GM21367 (cell line): ENCODE data around the gene LONP1.

ENCODE experiments used
- ATAC-seq: cut with Tn5 transposase; IDR thresholded peaks from one replicate; pipeline ENCODE4 v1.9.1; 2021; ENCODE audit not compliant: unreplicated experiment

LONP1 gene

GRCh38 chr19:5651361-5651760 lies 68.6 kb downstream of the LONP1 start:
- ATAC-seq = no peak

- no peak for ATAC-seq
Observed at GRCh38 chr19:5648464-5648863, 71.5 kb downstream of the LONP1 start.

- no peak for ATAC-seq
Observed at GRCh38 chr19:5646703-5647102, 73.2 kb downstream of the LONP1 start.

- no peak for ATAC-seq
Observed at GRCh38 chr19:5645409-5645808, 74.5 kb downstream of the LONP1 start.

GRCh38 chr19:5644037-5644436 lies 75.9 kb downstream of the LONP1 start:
- no peak for ATAC-seq

GRCh38 chr19:5643060-5643459 lies 76.9 kb downstream of the LONP1 start:
- ATAC-seq = no peak

- ATAC-seq = no peak
Observed at GRCh38 chr19:5642204-5642603, 77.7 kb downstream of the LONP1 start.
